SU-DHL-6 (cell line): ENCODE data around the gene ADAM10.

Experiments used
- H2AFZ ChIP-seq: fragments of 200-600 bp; sonication (generic); 2 replicates; pipeline ENCODE4 v1.6.1; 2014; ENCODE audit warnings: low read depth, mild to moderate bottlenecking, moderate library complexity, mixed read lengths, antibody characterized with exemption, low read length; ENCODE audit not compliant: severe bottlenecking
- H3F3A ChIP-seq: fragments of 200-600 bp; shearing (Covaris generic); 2 replicates; pipeline ENCODE4 v1.6.0; 2016; ENCODE audit warnings: antibody characterized with exemption, mild to moderate bottlenecking; ENCODE audit not compliant: insufficient read depth
- H3K27ac ChIP-seq: fragments of 200-600 bp; sonication (generic); 2 replicates; pipeline ENCODE4 v1.5.1; 2016; ENCODE audit warnings: low read depth, mild to moderate bottlenecking, low read length, moderate library complexity, mixed read lengths
- H3K27me3 ChIP-seq: fragments of 200-600 bp; sonication (generic), shearing (Covaris generic); 2 replicates; pipeline ENCODE4 v1.6.0; 2014; ENCODE audit warnings: mild to moderate bottlenecking, low read length
- H3K36me3 ChIP-seq: fragments of 200-600 bp; sonication (generic); 2 replicates; pipeline ENCODE4 v1.6.1; 2014; ENCODE audit warnings: mild to moderate bottlenecking, low read length, mixed read lengths
- H3K4me2 ChIP-seq: fragments of 300-600, 200-600 bp; shearing (Covaris generic), sonication (generic); 2 replicates; pipeline ENCODE4 v1.6.0; 2014; ENCODE audit warnings: low read length, low read depth, mild to moderate bottlenecking; ENCODE audit not compliant: poor library complexity, severe bottlenecking
- H3K4me3 ChIP-seq: fragments of 200-600 bp; sonication (generic); 2 replicates; pipeline ENCODE4 v1.5.1; 2014; ENCODE audit warnings: antibody characterized with exemption, low read length, mild to moderate bottlenecking, mixed read lengths; ENCODE audit not compliant: insufficient read depth, poor library complexity, severe bottlenecking
- H3K79me2 ChIP-seq: fragments of 200-600 bp; sonication (generic); 2 replicates; pipeline ENCODE4 v1.6.1; 2014; ENCODE audit warnings: mild to moderate bottlenecking, low read length, moderate library complexity; ENCODE audit not compliant: insufficient read depth
- H3K9ac ChIP-seq: fragments of 200-600 bp; sonication (generic); 2 replicates; pipeline ENCODE4 v1.7.0; 2014; ENCODE audit warnings: mild to moderate bottlenecking, low read length
- H3K9me2 ChIP-seq: fragments of 200-600 bp; sonication (generic); replicated peaks from 2 replicates; pipeline ENCODE4 v1.6.1; 2014; ENCODE audit warnings: low read length; ENCODE audit not compliant: insufficient read depth
- H3K9me3 ChIP-seq: fragments of 200-600 bp; sonication (generic); 2 replicates; pipeline ENCODE4 v1.6.1; 2014; ENCODE audit warnings: low read length, mixed read lengths; ENCODE audit not compliant: insufficient read depth
- H4K20me1 ChIP-seq: fragments of 200-600 bp; sonication (generic); 2 replicates; pipeline ENCODE4 v1.6.1; 2014; ENCODE audit warnings: low read depth, mild to moderate bottlenecking, antibody characterized with exemption, low read length, moderate library complexity, mixed read lengths
- EZH2phosphoT487 ChIP-seq: fragments of 200-600 bp; sonication (generic), shearing (Covaris generic); conservative IDR thresholded peaks from 2 replicates; pipeline ENCODE4 v1.6.1; 2018; ENCODE audit warnings: mild to moderate bottlenecking, antibody characterized with exemption, low read length, moderate library complexity, mixed read lengths
- TF ChIP-seq, protein P1 (sequence below): fragments of 200-600 bp; sonication (generic); IDR thresholded peaks from one replicate; pipeline ENCODE4 v1.5.1; 2017; ENCODE audit warnings: antibody characterized with exemption, mild to moderate bottlenecking, low read length, moderate library complexity; ENCODE audit not compliant: insufficient read depth, poor library complexity, severe bottlenecking

The ADAM10 gene

DNA sequence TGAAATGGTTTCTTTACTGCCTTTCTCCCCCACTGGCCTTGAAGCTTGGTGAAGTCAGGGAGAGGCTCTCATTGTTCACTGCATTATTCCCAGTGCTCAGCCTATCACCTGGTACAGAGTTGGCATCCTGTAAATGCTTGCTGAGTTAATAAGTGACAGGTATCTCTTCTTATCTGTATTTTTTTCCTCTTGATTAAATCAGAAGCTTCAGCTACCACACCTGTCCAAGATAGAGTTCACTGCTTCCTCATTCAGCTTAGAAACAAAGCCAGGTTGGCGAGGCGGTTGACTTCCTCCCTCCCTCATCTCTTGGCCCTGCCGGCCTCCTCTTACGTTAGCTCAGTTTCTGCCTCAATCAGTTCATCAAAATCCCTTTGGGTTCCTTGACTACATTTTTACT lies 174.9 kb downstream of the ADAM10 start:
- no peak overlapping the region for H2AFZ ChIP-seq
- no peak overlapping the region for H3K4me2 ChIP-seq
- TF ChIP-seq, protein P1, sequence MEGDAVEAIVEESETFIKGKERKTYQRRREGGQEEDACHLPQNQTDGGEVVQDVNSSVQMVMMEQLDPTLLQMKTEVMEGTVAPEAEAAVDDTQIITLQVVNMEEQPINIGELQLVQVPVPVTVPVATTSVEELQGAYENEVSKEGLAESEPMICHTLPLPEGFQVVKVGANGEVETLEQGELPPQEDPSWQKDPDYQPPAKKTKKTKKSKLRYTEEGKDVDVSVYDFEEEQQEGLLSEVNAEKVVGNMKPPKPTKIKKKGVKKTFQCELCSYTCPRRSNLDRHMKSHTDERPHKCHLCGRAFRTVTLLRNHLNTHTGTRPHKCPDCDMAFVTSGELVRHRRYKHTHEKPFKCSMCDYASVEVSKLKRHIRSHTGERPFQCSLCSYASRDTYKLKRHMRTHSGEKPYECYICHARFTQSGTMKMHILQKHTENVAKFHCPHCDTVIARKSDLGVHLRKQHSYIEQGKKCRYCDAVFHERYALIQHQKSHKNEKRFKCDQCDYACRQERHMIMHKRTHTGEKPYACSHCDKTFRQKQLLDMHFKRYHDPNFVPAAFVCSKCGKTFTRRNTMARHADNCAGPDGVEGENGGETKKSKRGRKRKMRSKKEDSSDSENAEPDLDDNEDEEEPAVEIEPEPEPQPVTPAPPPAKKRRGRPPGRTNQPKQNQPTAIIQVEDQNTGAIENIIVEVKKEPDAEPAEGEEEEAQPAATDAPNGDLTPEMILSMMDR = no peak
- no peak for TF ChIP-seq EZH2phosphoT487

DNA sequence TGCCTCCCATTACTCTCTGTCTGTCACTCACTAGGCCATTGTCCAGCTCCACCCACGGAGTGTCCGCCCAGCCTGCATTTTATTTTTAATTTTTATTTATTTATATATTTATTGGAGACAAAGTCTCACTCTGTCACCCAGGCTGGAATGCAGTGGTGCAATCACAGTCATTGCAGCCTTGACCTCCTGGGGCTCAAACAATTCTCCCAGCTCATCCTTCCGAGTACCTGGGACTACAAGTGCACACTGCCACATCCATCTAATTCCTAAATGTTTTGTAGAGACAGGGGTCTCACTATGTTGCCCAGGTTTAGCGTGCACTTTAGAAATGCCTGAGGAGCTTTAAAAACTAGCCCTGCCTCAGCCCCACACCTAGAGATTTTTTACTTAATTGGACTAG lies 176.2 kb downstream of the ADAM10 start:
- H4K20me1 ChIP-seq = no peaks in the 10 kb centered on the region
- H3K9ac ChIP-seq = no peak overlapping the region
- H3K36me3 ChIP-seq = no peaks in the 10 kb centered on the region
- TF ChIP-seq, protein P1 = no peak
- TF ChIP-seq EZH2phosphoT487 = no peak
- no peak overlapping the region for H3K4me3 ChIP-seq
- H3K27me3 ChIP-seq = no peaks in the 10 kb centered on the region
- no peaks in the 10 kb centered on the region for H3K9me3 ChIP-seq
- no peaks in the 10 kb centered on the region for H3K79me2 ChIP-seq
- no peaks in the 10 kb centered on the region for H3K9me2 ChIP-seq
- H2AFZ ChIP-seq = no peak overlapping the region
- no peak overlapping the region for H3K4me2 ChIP-seq
- no peaks in the 10 kb centered on the region for H3F3A ChIP-seq
- no peak overlapping the region for H3K27ac ChIP-seq

More for the DNA sequence above, 174.9 kb downstream of the ADAM10 start:
- H4K20me1 ChIP-seq = no peaks in the 10 kb centered on the region
- no peak overlapping the region for H3K27ac ChIP-seq
- H3K9me2 ChIP-seq = no peaks in the 10 kb centered on the region
- H3K79me2 ChIP-seq = no peaks in the 10 kb centered on the region
- H3F3A ChIP-seq = no peaks in the 10 kb centered on the region
- H3K27me3 ChIP-seq = no peaks in the 10 kb centered on the region
- H3K36me3 ChIP-seq = no peaks in the 10 kb centered on the region
- H3K9me3 ChIP-seq = no peaks in the 10 kb centered on the region
- H3K4me3 ChIP-seq = no peak overlapping the region
- H3K9ac ChIP-seq = no peak overlapping the region

DNA sequence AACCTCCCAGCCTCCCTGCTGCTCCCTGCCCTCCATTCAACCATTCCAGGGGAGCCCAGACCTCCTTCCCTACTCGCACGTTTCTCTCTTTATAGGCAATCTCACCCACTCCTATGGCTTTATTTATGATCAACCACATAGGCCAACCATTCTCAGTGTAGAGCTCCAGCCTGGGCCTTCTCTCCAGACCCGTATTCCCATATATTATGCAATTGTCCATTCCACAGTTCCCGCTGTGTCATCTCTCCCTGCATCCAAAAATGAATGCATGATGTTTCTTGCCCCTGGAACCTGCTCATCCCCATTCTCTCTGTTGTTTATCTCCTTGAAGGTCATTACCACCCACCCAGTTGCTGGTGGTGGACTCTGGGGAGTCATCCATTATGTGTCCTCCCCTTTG lies 177.0 kb downstream of the ADAM10 start:
- TF ChIP-seq, protein P1 = no peak
- no peak for TF ChIP-seq EZH2phosphoT487
- no peak overlapping the region for H3K27ac ChIP-seq

DNA sequence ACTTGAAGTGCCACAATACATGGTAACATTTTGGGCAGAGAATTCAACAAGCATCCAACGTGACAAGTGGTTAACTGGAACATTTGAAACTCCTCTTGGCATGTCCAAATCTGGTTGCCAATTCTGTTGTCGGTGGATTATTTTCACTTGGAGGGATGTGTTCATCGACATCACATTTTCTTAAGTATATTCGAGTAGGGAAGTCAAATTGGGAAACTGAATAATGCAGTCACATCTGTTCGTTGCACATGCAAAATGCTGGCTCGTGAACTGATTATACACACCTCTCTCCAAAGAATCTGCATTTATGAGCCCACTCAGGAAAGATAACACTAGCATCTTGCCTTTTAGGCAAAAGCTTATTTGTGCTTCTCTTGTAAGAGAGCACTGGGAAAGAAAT lies 178.0 kb downstream of the ADAM10 start:
- no peak for TF ChIP-seq EZH2phosphoT487
- TF ChIP-seq, protein P1 = no peak
- H3K4me3 ChIP-seq = no peak overlapping the region
- no peaks in the 10 kb centered on the region for H3K36me3 ChIP-seq
- no peak overlapping the region for H3K9ac ChIP-seq
- no peaks in the 10 kb centered on the region for H3K79me2 ChIP-seq
- no peak overlapping the region for H3K4me2 ChIP-seq
- no peaks in the 10 kb centered on the region for H4K20me1 ChIP-seq
- H3F3A ChIP-seq = no peaks in the 10 kb centered on the region
- no peaks in the 10 kb centered on the region for H3K9me2 ChIP-seq
- H3K27me3 ChIP-seq = no peaks in the 10 kb centered on the region
- H2AFZ ChIP-seq = no peak overlapping the region
- no peaks in the 10 kb centered on the region for H3K9me3 ChIP-seq
- no peak overlapping the region for H3K27ac ChIP-seq

More for the DNA sequence above, 177.0 kb downstream of the ADAM10 start:
- Histone ChIP-seq H3K36me3 (no peaks in the 10 kb centered on the region), H3F3A (no peaks in the 10 kb centered on the region), H3K4me3 (no peak overlapping the region), H3K79me2 (no peaks in the 10 kb centered on the region), H3K9ac (no peak overlapping the region), H3K27me3 (no peaks in the 10 kb centered on the region), H3K9me2 (no peaks in the 10 kb centered on the region), H2AFZ (no peak overlapping the region), H4K20me1 (no peaks in the 10 kb centered on the region), H3K9me3 (no peaks in the 10 kb centered on the region), H3K4me2 (no peak overlapping the region)
